Progenitor cell of endocrine pancreas (in vitro differentiated cells): ENCODE data around the gene NHERF2. TPM values are rescaled to one million over a fixed set of nuclear protein-coding genes. Genes with fewer than 3 reads are reported as not detected.

ENCODE experiments used
- DNase-seq: peaks from one replicate; pipeline ENCODE4 v3.0.0; 2021; ENCODE audit warnings: low spot score; ENCODE audit not compliant: unreplicated experiment
- H3K27ac Mint-ChIP-seq: 2 replicates; pipeline ENCODE4 v1.8.0; 2021; ENCODE audit warnings: mild to moderate bottlenecking, moderate library complexity, mixed read lengths
- H3K27me3 Mint-ChIP-seq: 2 replicates; pipeline ENCODE4 v1.8.0; 2021; ENCODE audit warnings: mixed read lengths
- H3K36me3 Mint-ChIP-seq: 2 replicates; pipeline ENCODE4 v1.8.0; 2022; ENCODE audit warnings: mixed read lengths; ENCODE audit not compliant: insufficient read depth
- H3K4me1 Mint-ChIP-seq: 2 replicates; pipeline ENCODE4 v1.8.0; 2021; ENCODE audit warnings: low read depth, mixed read lengths
- H3K4me3 Mint-ChIP-seq: 2 replicates; pipeline ENCODE4 v1.8.0; 2021; ENCODE audit warnings: low read depth, mild to moderate bottlenecking, moderate library complexity, mixed read lengths
- H3K9me3 Mint-ChIP-seq: 2 replicates; pipeline ENCODE4 v1.8.0; 2021; ENCODE audit warnings: low read depth, mixed read lengths
- CTCF ChIP-seq: fragments of 200-600 bp; sonication (generic); IDR thresholded peaks from one replicate; pipeline ENCODE4 v1.5.0; 2021; ENCODE audit warnings: antibody characterized with exemption, mild to moderate bottlenecking; ENCODE audit not compliant: unreplicated experiment
- total RNA-seq: library from RNA; stranded (reverse); gene quantifications from 2 replicates; pipeline ENCODE4 v1.2.1, GENCODE V29; 2021

NHERF2 gene
- total RNA-seq, 1 donor from 2014 or later = 8.4 TPM

- H3K36me3 Mint-ChIP-seq = peaks cover 6% of the 10 kb centered on the region
- H3K27ac Mint-ChIP-seq = no peak overlapping the region
- H3K9me3 Mint-ChIP-seq = no peaks in the 10 kb centered on the region
- peaks cover 1% of the 10 kb centered on the region for H3K27me3 Mint-ChIP-seq
- no peaks in the 10 kb centered on the region for H3K4me1 Mint-ChIP-seq
- no peak overlapping the region for H3K4me3 Mint-ChIP-seq
- no peak for DNase-seq
- no peak for TF ChIP-seq CTCF
Measured at GRCh38 chr16:1998852-1999801, 27.6 kb upstream of the NHERF2 start.

GRCh38 chr16:1999866-2000514, 26.7 kb upstream of the NHERF2 start:
- H3K4me3 Mint-ChIP-seq = no peak overlapping the region
- DNase-seq = no peak
- peaks cover 6% of the 10 kb centered on the region for H3K36me3 Mint-ChIP-seq
- no peaks in the 10 kb centered on the region for H3K9me3 Mint-ChIP-seq
- H3K27me3 Mint-ChIP-seq = no peaks in the 10 kb centered on the region
- no peak for TF ChIP-seq CTCF
- no peak overlapping the region for H3K27ac Mint-ChIP-seq
- H3K4me1 Mint-ChIP-seq = peaks cover 5% of the 10 kb centered on the region

GRCh38 chr16:2001035-2001434, 25.7 kb upstream of the NHERF2 start:
- H3K9me3 Mint-ChIP-seq = no peaks in the 10 kb centered on the region
- peaks cover 5% of the 10 kb centered on the region for H3K4me1 Mint-ChIP-seq
- H3K27ac Mint-ChIP-seq = no peak overlapping the region
- H3K36me3 Mint-ChIP-seq = peaks cover 6% of the 10 kb centered on the region
- no peak for TF ChIP-seq CTCF
- DNase-seq = no peak
- no peak overlapping the region for H3K4me3 Mint-ChIP-seq
- H3K27me3 Mint-ChIP-seq = no peaks in the 10 kb centered on the region

GRCh38 chr16:2001456-2002355, 25.0 kb upstream of the NHERF2 start:
- Mint-ChIP-seq H3K9me3 (no peaks in the 10 kb centered on the region), H3K27me3 (no peaks in the 10 kb centered on the region), H3K4me3 (no peak overlapping the region), H3K27ac (no peak overlapping the region), H3K4me1 (peaks cover 5% of the 10 kb centered on the region), H3K36me3 (peaks cover 6% of the 10 kb centered on the region)
- no peak for TF ChIP-seq CTCF
- DNase-seq = no peak
